Activated CD8-positive, alpha-beta memory T cell treated with anti-CD3 and anti-CD28 coated beads, Interleukin-2, amount 50 U/mL, for 24 hours (primary cell): ENCODE data around the gene AJAP1.
A peak's percentile ranks its signal among the peaks of the same experiment; 100 is the strongest.

Experiments used
- DNase-seq: peaks from one replicate; pipeline ENCODE4 v3.0.0-alpha.2; 2020; ENCODE audit errors: extremely low read depth

The AJAP1 gene

DNA sequence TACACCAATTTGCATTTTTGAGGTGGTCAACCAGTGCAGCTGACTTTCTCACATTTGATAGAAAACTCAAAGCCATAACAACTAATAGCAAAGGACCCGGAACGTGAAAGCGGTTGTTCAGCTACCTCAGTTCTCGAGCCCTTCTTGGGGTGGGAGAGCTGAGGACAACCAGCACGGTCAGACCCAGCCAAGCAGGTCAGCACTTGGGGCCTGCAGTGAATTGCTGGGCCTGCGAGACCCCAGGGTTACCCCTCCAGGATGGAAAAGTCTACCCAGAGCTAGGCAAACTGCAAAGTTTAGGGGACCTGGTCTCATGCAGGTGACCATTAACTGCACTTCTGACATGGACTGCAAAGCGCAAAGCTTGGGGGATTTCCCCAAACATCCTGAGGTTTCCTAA is 23.8 kb upstream of the AJAP1 start:
- DNase-seq, result no peak

DNA sequence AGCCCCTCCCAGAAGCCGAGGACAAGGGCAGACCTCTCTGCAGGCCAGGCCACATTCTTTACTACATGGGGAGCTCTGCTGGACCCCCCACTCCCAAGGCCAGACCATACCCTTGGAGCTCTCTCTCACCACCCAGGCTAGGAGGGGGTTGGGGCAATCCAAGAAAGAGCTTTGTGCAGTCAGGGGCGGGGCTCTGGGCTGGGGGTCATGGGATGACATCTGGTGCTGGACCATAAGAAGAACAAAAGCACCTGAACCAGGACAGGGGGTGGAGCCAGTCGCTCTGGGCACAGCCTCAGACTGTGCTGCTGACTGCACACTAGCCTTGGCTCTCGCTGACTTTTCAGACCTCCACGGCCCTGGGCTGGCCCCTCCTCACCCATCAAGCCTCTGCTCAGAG is 23.1 kb upstream of the AJAP1 start:
- no peak for DNase-seq

DNA sequence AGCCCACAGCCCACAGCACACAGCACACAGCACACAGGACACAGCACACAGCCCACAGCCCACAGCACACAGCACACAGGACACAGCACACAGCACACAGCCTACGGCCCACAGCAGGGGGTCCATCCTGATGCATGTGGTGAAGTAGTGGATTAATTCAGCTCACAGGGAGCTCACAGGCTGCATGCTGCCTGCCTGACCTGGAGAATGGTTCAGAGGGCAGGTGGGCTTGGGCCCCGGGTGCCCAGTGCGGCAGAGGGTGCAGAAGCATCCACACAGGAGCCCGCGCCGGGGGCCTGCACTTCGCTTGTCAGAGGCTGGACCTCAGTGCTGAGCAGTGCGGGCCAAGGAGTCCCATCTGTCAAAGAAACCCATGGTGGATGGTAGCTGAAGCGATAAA is 21.1 kb upstream of the AJAP1 start:
- DNase-seq, result no peak

DNA sequence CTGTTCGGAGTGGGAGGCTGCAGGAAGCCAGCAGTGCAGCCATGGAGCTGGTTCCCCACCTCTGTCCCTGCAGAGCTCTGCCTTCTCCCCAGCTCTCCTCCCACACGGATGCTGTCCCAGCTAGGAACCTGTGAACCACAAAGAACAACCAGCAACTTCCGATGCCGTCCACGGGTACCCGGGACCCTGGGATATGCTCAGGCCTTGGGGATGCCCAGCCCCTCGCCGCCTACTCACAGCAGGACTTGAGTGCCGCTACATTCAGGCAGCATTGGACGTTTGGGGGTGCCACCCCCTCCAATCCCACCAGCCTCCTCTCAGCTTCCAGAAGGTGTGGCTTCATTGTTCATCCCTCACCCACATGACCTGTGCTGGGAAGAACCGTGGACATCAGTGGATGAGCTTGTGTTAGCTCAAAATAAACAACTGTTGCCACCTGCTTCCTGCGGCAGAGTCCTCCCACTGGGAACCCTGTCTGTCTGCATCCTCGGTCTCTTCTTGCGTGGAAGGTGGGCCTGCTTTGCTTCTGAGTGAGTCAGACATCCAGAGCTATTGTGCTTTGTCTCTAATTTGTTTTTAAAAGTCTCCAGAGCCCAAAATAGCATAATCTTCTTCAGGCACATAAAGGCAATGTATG is 20.1 kb upstream of the AJAP1 start:
- no peak for DNase-seq

DNA sequence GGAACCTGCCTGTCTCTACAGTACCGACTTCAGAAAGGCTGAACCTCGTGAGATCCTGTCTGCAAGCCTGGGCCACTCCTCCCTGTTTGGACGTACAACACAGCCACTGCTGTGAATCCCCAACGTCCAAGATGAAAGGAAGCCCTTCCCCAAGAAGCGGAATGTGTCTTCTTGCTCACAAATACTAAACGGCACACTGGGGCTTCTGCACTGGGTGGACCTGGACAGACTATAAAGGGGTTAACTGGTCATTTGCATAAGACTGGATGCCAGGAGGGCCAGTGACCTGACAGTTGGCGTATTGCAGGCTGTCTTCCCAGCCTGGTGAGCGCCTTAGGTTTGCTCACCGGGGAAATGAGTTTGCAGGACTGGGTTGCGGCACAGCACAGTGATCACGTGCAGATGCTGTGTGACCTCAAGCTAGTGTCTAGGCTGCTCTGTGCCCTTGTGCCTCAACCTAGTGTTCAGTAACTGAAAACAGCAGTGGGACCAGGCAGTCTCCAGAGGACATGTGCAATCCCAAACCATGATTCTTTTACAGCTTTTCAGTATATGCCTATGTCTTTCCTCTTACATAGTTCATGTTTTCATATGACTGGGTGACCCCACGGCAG is 19.5 kb upstream of the AJAP1 start:
- no peak for DNase-seq

DNA sequence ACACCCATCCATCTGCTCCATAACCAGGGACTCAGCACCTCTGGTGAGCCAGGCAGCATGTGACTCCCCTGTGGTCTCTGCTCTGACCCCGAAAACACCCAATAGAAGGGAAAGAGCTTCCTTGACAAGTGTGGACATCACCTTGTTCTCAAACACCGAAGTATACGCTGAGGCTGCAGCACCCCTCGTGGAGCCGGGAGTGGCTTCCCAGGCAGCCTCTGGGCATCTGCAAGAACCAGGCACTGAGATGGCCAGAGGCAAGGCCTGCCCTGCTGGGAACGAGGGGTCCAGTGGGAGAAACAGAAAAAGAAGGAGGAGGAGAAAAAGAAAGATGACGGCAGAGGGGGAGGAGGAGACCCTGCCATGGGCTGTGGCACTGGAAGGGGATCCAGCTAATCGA is 18.2 kb upstream of the AJAP1 start:
- no peak for DNase-seq

DNA sequence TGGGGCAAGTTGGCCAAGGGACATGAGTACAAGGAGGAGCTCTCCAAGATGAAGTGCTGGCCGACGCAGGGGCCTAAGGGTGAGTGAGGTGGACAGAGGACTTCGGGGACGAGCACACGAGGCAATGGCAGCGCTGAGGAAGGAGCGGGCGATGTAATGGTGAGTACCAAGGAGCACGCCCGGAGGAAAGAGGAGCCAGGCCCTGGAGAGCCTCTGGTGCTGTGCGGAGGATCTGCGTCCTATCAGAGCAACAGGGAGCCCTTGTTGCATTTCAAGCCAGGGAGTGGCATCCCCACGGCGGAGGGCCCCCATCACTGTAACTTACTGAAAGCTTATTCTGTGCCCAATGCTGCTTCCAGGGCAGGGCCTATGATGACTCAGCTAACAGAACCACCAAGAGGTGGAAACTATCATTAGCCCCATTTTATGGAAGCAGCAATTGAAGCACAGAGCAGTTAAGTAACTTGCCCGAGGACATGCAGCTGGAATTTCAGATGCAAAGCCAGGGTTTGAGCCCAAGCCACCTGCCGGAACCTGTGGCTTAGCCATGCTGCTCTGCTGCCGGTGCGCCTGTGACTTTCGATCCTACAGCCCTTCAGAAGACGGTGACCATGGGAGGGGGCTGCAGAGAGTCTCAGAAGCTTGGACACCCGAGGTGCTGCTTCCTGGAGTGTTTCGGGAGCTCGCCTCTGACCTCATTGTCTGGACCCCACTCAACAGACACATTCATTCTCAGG is 17.6 kb upstream of the AJAP1 start:
- DNase-seq, result no peak

DNA sequence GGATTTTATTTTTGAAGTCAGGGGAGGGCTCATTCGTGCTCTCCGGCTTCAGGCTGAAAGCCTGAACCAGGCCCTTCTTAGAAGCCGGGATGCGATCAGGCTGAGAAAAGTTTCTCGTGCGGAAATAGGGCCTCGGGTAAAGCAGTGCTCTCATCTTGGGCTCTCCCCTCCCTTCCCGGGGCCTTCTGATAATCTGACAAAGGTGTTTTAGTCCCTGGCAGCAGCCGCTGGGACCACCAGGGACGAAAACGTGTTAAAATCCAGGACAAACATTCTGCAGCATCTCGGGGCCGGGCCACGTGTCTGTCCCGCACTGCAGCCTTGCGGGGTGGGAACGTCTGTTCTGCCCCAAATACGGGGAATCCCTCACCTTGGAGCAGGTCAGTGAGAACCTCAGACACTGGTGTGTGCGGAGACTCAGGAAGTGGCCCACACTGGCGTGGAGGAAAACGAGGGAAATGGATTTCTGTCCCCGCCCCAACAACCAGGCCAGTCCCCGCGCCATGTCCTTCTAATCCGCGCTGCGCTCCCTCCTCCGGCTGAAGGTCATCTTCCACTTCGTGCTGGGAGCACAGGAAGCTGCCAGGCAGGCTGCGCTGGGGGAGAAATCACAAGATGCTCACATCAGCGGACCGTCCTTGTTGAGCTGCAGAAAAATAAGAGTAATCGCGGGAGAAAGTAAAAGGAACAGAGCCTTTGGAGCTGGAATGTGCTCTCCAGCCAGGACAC is 16.6 kb upstream of the AJAP1 start:
- no peak for DNase-seq

DNA sequence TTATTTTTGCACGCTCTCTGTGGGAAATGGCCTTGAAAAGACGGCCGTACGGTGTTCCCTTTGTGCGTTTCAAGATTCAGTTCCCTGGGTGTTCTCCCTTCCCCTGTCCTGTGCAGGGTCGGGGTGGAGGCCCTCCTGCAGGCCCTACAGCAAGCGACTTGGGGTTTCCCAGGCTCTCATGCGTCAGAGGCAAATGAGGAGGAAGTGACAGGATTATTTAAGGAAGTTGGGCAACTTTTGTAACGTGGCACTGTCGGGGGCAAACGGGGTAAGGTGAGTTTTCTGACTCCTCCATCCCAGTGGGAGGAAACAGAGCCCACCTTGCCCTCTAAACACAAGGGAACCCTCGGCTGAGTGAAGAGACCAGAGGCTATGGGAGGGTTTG is 16.1 kb upstream of the AJAP1 start:
- no peak for DNase-seq

DNA sequence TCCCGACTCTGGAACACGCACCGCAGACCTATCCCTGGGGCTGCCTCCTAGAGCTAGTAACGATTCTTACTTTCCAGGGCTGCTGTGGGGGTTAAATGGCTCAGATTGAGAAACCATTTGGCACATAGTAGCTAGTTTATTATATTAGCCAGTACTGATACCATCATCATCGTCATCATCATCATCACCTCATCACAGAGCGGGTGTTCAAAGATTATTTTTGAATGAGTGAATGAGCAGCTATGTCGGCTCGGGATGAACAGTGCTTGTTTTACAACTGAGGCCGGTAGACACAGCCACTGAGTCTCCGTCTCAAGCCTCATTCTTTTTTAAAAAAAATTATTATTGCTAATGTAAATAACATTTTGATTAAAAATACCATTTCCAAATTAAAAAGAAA is 13.5 kb upstream of the AJAP1 start:
- DNase-seq, result no peak

DNA sequence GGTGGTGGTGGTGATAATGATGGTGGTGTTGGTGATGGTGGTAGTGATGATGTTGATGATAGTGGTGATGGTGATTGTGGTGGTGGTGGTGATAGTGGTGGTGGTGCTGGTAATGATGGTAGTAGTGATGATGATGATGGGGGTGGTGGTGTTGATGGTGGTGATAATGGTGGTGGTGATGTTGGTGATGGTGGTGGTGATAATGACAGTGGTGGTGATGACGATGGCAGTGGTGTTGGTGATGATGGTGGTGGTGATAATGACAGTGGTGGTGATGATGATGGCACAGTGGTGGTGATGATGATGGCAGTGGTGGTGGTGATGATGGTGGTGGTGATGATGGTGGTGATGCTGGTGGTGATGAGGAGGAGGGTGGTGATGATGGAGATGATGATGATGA is 7.0 kb upstream of the AJAP1 start:
- DNase-seq, result no peak

DNA sequence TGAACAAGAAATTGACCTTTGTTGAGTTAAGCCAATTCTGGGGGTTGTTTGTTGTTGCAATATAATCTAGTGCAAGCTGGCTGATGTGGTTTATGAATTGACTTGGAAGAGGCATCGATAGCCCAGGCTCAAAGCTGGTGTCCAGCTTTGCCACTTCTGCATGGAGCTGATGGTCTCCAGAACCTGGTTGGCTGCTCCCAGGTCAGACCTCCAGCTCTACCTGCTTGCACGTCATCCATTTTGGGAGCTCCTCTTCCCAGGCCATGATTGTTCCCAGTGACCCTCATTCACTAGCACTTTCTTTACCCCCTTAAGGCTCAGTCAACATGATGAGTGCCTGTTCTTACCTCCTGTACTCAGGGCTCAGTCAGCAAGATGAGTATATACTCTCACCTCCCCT is 5.8 kb upstream of the AJAP1 start:
- DNase-seq, result no peak

DNA sequence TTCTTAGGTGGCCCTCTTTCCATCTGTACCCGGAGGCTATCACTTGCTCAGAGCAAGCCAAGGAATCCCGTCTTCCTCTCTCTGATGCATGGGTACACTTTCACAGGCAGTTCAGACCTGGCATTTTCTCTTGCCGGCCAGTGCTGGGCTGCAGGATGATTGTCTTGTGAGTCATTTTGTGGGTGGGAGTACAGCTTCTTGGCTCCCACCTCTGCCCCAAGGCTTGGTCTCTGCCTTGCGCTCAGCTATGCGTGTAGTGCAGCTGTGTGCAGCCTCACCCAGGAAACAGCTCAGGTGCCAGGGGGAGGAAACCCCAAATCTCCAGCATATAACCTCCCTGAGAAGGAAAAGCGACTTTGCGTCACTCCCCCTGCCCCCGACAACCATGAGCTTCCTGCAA is 3.9 kb upstream of the AJAP1 start:
- no peak for DNase-seq

DNA sequence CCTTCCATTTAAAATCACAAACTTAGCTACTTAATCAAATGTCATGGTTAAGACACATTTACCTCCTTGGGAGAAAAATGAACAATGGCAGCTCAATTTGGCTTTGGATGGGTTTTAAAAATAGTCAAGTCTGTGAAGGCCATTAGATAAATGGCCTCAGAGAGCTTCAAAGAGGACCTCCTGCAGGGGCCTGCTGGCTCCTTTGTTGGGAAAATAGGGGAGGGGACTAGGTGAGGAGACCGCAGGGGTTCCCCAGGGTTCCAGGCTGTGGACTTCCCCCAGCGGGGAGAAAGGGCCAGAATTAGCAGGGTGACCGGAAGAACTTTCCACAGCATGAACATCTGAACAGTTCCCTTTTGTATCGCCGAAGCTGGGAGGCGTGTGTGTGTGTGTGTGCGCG is 3.4 kb upstream of the AJAP1 start:
- no peak for DNase-seq

DNA sequence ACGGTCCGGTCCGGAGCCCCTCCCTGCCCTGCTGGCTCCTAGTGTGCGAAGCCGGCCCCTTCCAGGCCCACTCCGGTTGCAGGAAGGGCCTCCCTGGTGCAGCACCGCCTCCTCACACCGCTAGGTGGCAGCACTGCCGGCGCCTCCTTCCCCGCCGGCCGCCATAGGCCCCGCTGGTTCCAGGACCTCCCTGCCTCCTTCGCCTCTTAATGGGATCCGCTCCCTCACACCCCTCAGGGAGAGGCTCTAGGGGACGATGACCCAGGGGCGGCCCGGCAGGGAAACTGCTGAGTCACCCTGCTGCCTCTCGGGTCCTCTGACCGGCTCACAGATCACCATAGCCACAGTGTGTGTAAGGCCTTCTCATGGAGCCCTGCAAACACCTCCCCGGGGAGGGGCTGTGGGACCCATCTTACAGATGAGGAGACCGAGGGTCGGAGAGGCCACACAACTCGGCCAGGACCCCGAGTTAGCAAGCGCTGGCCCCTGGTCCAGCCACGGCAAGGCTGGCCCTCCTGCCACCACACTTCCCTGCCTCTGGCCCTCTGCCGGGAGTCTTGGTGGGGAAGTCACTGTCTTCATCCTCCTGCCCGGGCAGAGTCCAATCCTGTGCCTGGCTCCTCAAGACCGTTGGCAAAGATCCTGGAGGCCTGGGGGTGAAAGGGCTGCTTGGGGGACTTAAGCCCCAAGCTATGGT is 1.6 kb upstream of the AJAP1 start:
- DNase-seq, result peak; percentile 6

DNA sequence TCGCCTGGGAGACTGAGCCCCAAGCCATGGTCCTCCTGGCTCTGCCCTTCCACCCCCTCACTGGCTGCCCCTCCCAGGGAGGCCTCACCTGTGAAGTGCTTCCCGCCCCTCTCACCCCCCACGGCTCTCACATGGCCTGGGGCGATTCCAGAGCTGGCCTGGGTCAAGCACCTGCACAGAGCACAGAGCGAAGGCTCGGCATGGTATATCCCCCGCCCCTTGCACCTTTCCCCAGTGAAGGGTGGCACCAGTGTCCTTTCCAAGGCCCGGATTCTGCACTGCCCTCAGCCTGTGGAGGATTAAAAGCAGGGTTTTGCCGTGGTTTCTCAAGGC is 1.1 kb upstream of the AJAP1 start:
- no peak for DNase-seq

DNA sequence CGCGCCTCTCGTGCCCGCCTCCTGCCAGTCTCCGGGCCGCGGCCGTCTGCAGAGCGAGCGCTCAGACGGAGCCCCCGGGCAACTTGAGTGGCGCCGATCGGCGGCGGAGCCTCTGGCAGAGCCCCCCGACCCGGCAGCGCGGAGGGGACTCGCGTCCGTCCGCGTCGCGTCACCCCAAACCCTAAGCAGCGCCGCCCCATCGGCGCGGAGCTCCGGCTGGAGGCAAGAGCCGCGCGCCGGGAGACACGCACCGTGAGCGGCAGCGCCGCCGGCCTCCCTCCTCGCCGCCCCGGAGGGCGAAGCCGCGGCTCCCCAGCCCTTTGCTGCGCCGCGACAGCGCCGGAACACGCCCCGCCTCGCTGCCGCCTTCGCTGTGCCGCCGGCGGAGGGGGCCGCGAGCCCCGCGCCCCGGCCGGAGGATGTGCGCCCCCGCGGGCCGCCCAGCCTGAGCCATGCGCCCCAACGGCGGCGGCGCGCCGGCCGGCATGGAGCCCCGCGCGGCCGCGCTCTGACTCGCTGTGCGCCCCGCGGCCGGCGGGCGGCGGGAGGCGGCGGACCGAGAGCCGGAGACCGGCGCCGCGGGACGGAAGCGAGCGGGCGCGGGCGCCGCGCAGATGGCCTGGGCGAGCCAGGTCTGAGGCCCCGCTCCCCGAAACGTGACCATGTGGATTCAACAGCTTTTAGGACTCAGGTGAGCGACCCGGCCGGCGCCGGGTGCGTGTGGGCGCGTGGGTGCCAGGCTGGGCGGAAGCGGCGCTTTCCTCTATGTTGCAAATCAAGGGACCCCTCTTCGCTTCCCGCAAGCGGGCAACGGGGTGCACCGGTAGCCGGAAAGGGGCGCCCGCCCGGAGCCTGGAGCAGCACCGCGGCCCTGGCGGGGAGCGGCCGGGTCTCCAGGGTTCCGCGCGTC is 610 bp downstream of the AJAP1 start:
- DNase-seq, result no peak

DNA sequence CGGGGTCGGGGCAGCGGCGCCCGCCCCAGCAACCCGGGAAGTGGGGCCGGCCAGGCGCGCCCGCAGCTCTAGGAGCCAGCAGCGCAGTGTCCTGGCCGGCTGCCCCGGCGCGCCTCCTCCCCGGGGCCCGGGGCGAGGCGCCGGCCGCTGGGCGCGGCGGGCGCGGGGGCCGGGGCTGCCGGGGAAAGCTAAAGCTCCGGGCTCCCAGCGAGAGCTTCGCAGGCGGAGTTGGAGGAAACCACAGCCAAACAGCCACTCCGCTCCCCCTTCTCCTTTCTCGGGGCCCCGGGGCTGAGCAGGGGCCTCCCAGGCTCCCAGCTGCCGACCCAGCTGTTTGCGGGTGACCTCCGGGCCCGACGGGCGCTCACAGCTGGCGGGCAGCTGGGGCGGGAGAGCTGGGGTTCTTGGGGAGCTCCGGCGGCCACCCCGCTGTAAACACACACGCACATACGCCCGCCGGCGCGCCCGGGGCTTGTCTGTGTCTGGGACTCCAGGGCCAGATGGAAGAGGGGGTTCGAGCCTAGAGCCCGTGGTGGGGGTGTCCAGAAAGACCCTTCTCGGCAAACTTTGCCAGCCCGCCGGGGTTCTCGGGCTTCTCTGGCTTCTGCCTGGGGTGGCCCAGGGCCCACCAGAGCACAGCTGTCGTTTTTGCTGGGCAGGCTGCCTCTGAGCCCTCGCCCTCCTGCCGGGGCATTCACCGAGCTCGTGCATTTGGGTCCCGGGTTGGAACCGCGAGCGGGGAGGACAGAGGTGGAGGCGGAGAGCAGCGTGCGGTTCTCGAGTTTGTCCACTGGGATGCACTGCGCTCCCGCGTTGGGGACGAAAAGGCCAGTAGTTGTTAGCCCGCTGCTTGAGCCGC is 1.5 kb downstream of the AJAP1 start:
- DNase-seq, result no peak

DNA sequence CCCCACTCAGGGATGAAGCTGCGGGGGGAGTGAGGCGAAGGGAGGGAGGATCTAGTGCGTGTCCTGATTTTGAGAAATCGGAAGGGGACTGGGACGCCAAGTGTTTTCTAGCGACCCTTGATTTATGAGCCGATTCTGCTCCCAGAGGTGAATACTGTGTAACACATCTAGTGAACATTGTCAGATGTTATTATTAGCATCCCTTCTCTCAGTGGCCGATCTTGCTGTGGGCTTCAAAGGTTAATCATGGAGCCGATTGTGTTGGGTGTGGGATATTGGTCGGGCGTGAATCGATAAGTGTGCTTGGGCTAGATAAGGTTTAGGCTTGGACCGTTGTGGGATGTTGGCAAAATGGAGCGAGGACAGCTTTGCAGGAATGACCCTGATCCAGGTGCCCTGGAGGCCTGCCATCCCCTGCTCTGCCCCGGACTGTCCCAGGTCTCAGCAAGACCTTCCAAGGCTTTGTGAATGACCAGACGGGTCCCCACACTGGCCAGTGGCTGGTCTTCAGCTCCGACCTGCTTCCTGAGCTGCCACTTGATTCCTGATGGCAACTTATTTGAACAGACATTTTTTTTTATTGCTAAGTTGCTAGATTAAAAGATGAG is 2.2 kb downstream of the AJAP1 start:
- DNase-seq, result no peak

DNA sequence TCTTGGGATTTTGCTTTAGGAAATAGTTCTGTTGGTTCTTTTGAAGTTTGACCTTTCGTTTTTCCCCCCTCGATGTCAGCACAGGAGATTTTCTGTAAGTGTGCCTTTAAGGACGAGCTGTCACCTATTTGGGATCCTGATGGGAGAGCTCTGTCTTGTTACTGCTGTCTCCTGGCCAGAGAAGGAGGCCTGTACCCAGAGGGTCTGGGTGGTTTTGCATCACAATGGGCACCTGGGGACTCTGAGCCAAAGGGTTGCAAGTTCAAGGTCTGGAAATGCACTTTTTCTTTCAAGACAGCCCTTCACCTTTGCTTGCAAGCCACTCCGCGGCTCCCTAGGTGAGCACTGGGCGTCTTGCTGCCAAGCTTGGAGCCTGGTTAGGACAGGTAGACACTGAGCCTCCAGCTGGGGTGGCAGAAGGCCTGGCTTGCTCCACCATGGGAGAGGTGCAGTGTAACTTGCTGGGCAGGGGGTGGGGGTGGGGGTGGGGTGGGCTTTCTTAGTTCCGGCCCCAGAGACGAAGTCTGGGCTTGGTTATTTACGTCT is 2.9 kb downstream of the AJAP1 start:
- no peak for DNase-seq
